GM21381 (cell line): ENCODE data around the gene YTHDF1.
"Not testable (repeated sequence)": the region's sequence is repeated elsewhere in the genome, so short reads cannot be mapped to it uniquely, and the experiment has no call there.

Experiments used
- ATAC-seq: cut with Tn5 transposase; IDR thresholded peaks from one replicate; pipeline ENCODE4 v1.9.1; 2021; ENCODE audit warnings: mild to moderate bottlenecking, moderate library complexity; ENCODE audit not compliant: unreplicated experiment

YTHDF1 gene

DNA sequence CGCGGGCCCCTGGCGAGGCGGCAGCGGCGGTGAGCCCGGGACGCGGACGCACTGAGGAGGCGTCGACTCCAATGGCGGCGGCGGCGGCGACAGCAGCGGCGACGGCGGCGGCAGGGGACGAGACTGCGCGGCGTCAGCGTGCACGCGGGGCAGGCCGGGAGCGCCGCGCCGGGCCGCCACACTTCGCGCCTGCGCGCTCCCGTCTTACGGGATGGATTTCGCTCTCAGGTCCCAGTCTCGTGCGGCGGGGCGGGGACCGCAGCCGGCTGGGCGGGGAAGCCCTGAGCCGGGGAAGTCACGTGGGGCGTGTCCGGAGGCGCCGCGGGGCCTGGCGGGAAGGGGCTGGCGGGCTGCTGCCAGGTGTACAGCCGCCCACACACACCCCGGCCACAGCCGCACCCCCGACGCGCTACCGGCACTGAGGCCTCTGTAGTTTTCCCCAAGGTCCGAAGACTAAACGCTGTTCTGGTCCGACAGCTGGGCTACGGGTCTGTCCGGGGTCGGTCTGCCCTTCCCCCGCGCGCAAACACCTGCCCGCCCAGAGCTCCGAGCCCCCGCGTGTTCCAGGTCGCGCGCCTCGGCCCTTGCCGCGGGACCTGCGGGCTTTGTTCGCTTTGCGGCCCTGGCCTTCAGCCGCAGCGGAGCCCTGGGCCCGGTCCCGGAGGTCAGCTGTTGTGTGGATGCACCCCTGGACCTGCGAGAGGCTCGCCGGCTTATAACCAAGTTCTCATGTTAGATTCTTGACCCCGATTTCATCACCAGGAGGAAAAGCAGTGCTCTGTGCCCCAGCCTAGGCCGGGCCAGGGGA lies at the start of gene YTHDF1:
YTHDF1 (minus strand) TSS at position 91 of the 808 bp plus-strand sequence. CDS start 239 bp downstream, outside the sequence.
- peak; percentile 83 for ATAC-seq

DNA sequence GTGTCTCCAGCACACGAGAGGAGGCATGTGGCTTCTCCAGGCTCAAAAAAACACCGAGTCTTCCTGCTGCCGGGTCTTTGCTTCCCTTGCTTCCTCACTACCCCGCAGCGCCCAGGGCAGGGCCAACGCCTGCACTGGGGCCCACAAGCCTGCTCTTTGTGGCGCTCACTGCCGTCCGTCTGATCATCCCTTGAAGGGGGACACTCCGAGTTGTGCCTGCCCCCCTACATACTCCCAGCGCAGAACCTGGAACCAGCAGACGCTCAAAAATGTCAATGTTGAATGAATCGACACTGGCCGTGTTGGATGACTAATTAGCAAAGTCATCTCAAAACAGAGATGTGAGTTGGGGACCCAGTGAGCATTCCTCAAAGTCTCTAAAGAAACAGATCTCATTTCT lies 48.6 kb upstream of the YTHDF1 start:
- ATAC-seq = no peak

DNA sequence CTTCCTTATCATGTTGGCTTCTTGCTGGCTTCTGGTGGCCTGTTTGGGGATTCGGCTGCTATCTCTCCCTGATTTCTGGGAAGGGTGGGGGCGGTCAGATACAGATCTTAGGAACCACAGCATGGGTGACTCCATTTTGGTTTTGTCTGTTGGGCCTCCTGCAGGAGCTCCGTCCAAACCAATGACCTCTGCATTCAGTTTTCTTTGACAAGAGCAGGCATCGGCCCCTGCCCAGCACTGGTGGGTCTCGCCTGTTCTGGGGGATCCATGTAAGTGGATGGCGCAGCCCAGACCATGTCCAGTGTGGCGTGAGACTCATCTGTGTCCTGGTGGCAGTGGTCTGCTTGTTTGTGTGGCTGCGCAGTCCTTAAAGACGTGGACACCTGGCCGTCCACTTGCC lies 48.1 kb upstream of the YTHDF1 start:
- no peak for ATAC-seq

DNA sequence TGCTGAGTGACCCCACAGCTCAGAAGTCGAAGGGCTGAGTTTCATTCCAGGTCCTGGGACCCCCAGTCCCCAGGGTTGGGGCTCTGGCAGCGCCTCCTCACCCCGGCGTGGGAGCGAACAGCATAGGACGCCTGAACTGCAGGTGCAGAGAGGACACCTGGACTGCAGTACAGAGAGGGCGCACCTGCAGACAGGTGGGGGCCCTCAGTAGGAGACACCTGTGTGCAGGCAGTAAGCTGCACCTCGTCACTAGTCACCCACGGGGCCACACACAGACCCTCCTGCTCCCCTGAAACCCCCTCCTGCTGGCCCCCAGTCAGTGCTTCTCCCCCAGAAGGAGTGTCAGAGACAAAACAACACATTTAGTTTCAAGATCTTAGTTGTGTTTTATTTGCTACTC lies 46.9 kb upstream of the YTHDF1 start:
- no peak for ATAC-seq

DNA sequence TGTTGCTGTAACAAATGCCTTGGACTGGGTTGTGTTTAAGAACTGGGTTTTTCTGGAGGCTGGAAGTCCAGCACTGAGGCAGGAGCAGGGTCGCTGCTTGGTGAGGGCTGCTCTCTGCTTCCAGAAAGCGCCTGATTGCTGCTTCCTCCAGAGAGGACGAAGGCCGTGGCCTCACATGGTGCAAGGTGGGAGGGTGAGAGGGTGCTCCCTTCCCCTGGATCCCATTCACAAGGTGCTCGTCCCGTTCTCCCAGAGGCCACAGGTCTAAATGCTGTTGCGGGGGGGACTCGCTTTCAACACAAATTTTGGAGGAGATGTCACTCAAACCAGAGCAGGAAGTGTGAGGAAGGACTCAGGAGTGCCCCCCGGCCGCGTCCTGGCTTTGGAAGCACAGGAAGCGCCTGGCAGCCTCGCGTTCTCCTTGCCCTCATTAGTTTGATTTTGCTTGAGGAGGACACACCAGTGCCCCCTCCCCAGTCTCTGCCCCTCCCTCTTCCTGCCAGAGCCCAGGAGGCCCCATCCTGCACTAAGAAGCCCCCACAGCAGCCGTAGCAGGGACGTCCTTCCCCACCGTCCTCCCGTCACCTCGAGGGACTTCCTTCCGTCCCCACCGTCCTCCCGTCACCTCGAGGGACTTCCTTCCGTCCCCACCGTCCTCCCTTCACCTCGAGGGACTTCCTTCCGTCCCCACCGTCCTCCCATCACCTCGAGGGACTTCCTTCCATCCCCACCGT lies 46.0 kb upstream of the YTHDF1 start:
- ATAC-seq = no peak

DNA sequence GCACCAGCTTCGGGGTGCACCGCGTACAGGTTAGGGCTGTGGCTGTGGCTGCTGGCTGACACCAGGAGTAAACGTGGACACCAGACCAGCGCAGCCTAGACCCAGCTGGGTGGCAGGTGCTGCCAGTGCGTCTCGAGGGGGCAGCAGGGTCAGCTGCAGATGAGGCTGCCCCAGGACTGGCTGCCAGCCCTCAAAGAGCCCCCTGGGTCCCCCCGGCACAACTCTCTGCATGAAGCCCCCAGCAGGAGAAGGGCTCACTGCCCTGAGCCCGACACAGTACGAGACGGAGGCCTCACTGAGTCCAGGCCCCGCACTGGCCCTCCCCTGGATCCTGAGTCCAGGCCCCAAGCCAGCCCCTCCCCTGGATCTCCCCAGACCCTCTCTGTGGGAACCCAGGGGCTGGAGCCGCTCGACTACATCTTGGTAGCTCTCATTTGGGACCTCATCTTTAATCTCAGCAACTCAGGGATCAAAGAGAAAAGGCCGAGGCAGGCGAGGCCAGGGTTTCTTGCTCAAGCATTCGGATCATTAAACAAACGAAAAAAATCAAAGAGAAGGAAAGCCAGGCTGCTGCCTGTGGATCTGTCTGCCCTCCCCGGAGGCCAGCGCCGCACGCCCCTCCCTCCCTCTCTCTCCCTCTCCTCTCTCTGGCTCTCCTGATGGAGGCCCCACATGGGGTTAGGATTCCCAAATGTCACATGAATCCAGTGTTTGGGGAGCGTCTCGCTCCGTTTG lies 45.3 kb upstream of the YTHDF1 start:
- ATAC-seq = no peak

DNA sequence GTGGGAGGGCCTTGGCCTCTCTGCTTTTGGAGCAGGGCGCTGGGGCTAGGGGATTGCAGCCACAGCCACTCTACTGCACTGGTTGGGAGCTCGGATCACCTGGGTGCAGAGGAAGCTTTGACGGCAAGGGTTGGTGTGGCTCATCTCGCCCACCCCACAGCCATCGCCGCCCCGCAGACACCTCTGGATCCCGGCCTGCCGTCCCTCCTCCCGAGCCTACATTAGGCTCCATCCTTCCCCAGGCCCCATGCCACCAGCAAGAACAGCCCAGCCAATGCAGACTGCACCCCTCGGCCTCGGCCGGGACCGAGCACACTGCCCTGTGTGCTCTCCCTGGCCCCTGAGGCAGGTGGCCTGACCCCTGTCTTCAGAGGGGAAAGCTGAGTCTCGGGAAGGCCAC lies 44.6 kb upstream of the YTHDF1 start:
- ATAC-seq = no peak

DNA sequence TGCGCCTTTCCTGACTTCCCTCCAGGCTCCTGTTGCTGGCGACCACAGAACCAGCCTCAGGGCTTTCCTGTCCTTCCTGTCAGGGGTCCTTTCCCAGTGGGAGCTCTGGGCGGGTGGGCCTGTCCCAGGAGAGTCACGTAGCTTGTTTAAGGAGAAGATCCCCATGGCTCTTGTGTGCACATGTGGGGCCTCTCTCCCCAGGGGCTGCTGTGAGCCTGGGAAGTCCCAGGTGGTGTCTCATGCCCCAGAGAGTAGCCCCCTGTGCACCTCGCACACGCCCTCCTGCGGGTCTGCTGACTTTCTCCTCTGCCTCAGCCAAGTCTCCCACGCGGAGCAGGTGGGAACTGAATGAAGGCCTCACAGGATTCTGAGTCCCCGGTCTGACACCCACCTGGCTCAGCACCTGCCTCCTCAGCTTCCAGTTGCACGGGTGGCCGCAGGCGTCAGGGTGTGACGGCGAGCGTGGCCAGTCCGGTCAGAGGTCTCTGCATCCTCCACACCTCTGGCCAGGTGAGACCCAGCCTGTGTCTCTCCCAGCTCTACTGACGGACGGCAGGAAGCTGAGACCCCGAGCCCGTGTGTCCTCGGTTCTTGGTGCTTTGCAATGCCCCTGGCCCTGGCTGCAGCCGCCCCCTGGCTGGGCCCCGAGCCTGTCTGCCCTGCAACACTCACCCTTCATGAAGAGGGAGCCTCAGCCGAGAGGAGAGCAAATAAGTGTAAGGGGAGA lies 44.0 kb upstream of the YTHDF1 start:
- no peak for ATAC-seq

DNA sequence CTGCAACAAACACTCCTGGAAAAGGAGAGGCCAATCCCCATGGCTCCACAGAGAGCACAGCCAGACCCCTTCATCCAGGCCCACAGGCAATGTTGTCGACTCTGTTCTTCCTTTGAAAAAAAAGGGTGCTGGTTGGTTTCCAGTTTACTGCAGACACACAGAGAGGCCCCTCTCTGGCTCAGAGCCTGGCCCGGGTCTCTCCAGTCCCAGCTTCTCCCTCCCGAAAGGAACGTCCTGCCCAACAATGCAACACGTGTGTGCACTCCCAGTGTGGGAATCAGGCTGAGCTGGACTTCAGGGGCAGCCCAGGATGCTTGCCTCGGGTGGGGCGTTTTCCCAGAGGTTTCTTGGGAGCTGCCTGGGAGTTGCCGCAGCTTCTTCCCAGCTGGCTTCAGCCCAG lies 42.9 kb upstream of the YTHDF1 start:
- no peak for ATAC-seq

DNA sequence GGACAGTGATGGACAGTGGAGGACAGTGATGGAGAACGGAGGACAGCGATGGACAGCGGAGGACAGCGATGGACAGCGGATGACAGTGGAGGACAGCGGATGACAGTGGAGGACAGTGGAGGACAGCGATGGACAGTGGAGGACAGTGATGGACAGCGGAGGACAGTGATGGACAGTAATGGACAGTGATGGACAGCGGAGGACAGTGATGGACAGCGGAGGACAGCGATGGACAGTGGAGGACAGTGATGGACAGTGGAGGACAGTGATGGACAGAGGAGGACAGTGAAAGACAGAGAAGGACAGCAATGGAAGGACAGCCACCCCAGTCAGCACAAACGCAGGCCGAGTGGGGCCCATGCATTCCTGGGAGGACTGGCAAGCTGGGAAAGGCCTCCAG lies 41.7 kb upstream of the YTHDF1 start:
- ATAC-seq = no peak

DNA sequence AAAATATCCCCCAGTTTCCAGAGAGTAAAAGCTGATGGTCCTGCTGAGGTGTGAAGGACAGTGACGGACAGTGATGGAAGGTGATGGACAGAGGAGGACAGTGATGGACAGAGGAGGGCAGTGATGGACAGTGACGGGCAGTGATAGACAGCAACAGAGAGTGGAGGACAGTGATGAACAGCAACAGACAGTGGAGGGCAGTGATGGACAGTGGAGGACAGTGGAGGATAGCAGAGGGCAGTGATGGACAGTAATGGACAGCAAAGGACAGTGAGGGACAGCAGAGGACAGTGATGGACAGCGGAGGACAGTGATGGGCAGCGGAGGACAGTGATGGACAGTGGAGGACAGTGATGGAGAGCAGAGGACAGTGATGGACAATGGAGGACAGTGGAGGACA lies 41.0 kb upstream of the YTHDF1 start:
- no peak for ATAC-seq

DNA sequence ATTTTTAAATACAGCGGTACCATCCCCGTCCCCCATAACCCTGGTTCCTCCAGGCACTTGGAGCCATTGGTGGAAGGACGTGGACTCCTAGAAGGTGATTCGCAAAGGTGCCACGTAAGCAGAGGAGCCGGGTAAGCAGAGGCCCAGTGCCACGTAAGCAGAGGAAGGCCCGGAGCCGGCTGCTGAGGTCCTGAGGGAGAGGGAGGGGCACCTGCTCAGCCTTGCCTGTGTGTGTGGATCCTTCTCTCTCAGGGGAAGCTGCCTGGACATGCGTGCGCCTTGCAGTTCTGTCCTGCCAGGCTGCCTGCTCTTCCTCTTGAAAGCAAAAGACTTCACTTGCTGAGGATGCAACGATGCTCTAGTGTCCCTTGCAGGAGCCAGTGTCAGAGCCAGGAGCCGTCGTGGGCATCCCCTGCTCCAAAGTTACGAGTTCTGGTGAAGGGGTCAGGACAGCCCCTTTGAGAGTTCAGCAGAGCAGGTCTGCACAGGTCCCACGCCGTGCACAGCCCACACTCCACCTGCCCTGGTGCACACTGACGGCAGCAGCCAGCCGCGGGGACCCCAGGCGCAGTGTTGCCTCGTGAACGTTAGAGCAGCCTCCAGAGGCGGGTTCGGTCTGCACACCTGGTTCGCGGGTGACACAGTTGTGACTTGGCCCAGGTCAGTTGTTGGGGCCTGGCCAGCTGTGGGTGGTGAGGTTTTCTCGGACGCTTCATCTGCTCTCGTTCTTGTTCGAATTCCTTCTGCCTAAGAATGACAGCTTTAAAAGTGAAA lies 40.2 kb upstream of the YTHDF1 start:
- no peak for ATAC-seq

DNA sequence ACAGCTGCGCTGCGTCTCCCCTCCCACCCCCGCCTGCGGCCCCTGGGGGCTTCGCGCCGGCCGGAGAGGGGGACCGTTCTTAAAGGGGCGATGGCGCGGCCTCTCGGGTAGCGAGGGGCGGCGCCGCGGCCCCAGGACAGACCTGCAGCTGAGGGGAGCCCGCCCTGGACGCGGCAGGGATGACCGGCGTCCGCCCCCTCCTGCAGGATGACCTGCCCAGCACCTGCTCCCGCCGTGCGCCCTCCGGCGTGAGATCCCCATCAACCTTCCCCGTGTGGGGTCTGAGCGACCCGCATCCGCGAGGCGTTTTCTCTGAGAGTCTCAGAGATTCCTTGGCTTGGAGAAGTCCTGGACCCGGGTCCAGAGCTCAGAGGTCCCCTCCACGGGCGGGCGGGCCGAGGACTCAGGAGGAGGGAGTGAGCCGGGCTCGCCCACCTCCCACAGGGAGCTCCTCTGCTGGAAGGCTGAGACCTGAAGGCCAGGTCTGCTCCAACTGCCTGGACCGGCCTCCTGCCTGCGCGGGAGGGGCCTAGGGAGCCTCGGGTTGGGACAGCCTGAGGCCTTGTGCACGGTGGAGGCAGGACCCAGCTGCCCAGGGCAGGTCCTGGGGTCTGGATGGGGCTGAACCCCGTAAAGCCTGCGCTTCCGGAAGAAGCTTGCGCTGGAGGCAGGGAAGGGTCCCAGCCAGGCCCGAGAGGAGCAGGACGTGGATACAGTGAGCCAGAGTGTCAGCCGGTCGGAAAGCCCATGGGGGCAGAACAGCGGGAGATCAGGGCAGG lies 38.9 kb upstream of the YTHDF1 start:
- no peak for ATAC-seq

DNA sequence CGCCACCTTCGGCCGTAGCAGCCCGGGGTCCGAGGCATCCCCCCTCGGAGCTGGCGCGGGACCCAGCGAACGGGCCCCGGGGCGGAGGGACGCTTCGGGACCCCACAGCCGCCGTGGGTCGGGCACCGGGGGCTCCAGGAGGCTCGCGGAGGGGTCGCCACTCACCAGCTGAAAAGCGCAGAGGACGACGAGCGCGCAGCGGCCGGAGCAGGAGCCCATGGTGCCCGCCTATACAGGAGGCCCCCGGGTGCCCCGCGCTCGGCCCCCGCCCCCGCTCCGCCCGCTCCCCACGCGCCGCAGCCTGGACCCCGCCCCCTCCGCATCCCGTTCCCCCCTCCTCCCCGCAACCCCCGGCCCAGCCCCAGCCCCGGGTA lies 38.3 kb upstream of the YTHDF1 start, which contains the start of gene NKAIN4:
NKAIN4 (minus strand) TSS at position 232 of the 374 bp plus-strand sequence; CDS start at position 219, 13 bp downstream.
- ATAC-seq = no peak

DNA sequence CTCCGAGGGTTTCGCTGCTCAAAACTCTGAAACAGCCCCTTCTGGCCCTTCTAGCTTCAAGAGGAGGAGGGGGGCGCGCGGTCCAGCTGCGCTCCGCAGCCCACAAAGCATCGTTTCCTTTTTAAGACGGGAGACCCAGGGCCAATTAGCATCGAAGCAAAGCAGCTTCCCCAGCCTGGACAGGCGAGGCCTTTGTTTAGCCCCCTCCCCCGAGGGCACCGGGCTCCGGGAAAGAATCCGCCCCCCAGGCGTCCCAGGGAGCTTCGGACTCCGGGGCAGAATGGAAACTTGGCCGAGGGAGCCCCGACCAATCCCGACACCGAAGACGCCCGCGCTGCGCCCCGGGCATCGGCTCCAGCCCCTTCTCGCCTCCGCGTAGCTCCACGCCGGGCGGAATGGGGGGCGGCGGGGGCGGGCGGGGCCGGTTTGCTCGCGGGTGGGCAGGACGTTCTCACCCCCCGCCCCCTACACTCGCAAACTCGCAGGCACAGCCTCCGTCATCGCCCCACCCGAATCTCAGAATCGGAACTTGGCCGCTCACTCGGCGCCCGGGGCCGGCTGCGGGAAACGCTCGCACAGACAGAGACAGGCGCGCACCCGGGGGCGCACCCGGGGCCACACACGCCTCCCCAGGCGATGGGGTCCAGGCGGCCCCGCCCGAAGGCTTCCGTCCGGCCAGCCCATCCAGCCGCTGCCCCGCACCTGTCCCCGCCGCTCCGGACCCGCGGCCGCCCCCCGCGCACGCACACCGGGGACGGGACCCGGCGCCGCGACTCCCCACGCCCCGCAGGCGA lies 37.7 kb upstream of the YTHDF1 start:
- no peak for ATAC-seq

DNA sequence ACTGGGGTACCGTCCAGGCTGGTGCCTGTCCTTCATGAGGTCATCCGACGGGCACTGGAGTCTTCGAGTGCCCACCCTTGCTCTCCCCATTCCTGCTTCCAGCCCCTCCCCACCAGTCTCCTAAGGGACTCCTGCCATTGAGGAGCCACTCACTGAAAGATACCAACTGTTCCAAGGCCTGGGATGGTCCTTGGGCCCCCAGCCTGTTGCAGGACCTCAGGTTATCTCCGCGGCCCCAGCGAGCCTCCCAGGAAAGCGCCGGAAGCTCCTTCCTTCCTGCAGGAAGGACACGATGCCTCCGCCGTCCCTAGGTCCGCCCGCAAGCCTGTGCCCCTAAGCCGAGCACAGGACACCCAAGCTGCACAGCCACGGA lies 37.1 kb upstream of the YTHDF1 start:
- ATAC-seq = no peak

DNA sequence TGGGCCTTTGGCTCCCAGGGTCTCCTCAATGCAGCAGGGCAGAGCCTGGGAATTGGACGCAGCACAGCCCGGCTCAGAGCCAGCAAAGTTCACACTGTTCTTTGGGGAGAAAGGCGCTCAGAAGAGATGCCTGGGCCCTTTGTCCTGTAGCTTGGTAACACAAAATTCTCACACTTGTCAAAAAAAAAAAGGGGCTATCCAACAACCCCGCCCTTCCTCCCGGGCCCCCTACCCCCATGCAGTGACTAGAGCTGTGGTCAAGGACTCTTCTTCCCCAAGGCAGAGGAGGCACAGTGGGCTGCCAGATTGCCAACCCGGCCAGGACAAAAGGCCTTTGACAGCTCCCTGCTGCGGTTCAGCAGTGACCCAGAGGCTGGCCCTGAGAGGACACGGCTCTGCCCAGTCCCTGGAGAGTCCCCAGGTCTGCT lies 36.4 kb upstream of the YTHDF1 start:
- no peak for ATAC-seq

DNA sequence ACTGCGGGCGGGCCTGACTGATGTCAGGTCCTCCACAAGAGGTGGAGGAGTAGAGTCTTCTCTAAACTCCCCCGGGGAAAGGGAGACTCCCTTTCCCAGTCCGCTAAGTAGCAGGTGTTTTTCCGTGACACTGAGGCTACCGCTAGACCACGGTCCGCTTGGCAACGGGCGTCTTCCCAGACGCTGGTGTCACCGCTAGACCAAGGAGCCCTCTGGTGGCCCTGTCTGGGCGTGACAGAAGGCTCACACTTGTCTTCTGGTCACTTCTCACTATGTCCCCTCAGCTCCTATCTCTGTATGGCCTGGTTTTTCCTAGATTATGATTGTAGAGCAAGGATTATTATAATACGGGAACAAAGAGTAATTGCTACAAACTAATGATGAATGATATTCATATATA lies 35.4 kb upstream of the YTHDF1 start:
- ATAC-seq = not testable (repeated sequence)

DNA sequence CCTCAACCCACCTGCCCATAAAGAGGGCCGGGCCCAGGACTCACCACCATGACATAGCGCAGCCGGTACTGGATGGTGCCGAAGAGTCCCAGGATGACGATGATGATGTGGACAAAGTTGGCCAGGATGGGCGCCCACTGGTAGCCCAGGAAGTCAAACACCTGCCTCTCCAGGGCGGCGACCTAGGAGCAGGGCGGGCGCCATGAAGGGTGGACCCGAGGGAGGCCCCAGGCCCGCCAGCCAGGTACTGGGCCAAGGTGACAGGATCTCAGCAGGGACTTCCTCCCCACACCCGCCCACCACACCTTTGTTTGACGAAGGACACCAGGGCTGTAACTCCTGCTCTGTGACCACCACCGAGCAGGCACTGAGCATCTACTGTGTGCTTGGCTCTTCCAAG lies 34.0 kb upstream of the YTHDF1 start:
- ATAC-seq = no peak
